ENCODE results near the gene ANGPT4.

The ANGPT4 gene

GRCh38 chr20:823574-823902 is 92.6 kb downstream of the ANGPT4 start:
- no peak overlapping the region for H3K4me3 ChIP-seq (ENCODE audit: low read depth, low read length)
- TF ChIP-seq CTCF (IDR thresholded peaks at IDR 0.05; ENCODE audit: borderline replicate concordance, insufficient read depth, low read depth, low read length): no peak

GRCh38 chr20:822651-823573 is 93.2 kb downstream of the ANGPT4 start:
- no peak for TF ChIP-seq CTCF (IDR thresholded peaks at IDR 0.05; ENCODE audit: borderline replicate concordance, insufficient read depth, low read depth, low read length)
- H3K4me3 ChIP-seq (ENCODE audit: low read depth, low read length): no peak overlapping the region

DNA sequence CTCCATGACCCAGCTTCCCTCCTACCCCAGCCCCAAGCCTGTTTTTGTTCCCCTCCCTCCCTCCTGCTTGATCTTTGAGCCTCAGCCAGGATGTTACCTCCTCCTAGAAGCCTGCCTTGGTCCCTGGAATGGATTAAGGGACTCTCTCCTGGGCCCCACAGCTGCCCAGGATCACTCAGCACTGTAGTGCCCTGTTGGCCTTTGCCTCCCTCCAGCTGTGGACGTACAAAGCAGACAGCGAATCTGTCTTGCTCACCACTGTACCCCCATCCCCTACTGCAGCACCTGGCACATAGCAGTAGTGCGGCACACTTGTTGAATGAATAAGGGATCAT is 94.4 kb downstream of the ANGPT4 start:
- no peak for TF ChIP-seq CTCF (IDR thresholded peaks at IDR 0.05; ENCODE audit: borderline replicate concordance, insufficient read depth, low read depth, low read length)
- H3K4me3 ChIP-seq (ENCODE audit: low read depth, low read length): no peak overlapping the region

DNA sequence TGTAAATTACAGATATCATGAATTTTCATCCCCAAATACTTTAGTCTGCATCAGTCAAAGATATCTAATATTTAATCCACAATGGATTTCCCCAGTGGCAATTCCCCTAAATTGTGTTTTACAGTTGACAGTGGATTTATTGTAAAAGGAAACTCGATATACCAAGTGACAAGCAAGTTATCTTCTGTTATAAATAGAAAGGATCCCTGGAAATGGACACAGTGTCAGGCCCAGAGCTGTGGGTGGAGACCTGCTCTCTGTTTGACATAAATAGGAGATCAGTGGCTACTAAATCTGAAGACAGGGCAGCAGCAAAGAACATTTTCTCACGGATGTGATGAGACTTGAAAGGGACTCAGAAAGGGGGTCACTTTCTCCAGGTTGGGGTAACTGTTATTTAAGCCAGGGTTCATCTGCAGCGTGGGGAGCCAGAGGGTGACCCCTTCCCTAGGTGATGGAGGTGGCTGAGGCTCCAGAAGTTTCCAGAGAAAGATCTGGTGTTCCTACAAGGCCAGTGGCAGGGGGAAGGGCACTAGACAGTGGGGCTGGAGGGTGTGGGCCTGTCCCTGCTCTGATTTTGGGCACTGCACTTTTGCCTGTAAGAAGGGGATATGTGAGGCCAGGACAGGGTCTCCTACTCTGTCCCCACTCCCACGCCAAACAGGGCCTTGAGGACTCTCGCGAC is 94.9 kb downstream of the ANGPT4 start:
- no peak overlapping the region for H3K4me3 ChIP-seq (ENCODE audit: low read depth, low read length)
- no peak for TF ChIP-seq CTCF (IDR thresholded peaks at IDR 0.05; ENCODE audit: borderline replicate concordance, insufficient read depth, low read depth, low read length)

GRCh38 chr20:820323-820953 is 95.7 kb downstream of the ANGPT4 start:
- TF ChIP-seq CTCF (IDR thresholded peaks at IDR 0.05; ENCODE audit: borderline replicate concordance, insufficient read depth, low read depth, low read length): no peak
- no peak overlapping the region for H3K4me3 ChIP-seq (ENCODE audit: low read depth, low read length)

All from GM12875 (cell line).